ENCODE measurements around the gene DALRD3. TPM values are rescaled to one million over a fixed set of nuclear protein-coding genes. Genes with fewer than 3 reads are reported as not detected.

Gene DALRD3
- total and polyA plus RNA-seq, 2 experiments from 2014 or later: 40.2 to 65.3 TPM

GRCh38 chr3:49027634-49028033, 9.3 kb upstream of the DALRD3 start:
- Histone ChIP-seq H3K79me2 (ENCODE audit: insufficient read depth) (peaks cover 66% of the 10 kb centered on the region), H3K4me1 (ENCODE audit: insufficient read depth) (peaks cover 24% of the 10 kb centered on the region), H4K20me1 (ENCODE audit: insufficient read depth) (no peaks in the 10 kb centered on the region), H3K9me2 (ENCODE audit: insufficient read depth) (no peaks in the 10 kb centered on the region), H3K4me2 (ENCODE audit: unreplicated experiment) (peak overlapping the region; percentile 98), H3K9me3 (ENCODE audit: low read depth) (no peaks in the 10 kb centered on the region), H2AFZ (no peak overlapping the region), H3K9ac (0 out of 2 replicates have a peak overlapping the region, but pooled peaks have one; percentile 95), H3K36me3 (ENCODE audit: low read depth) (peaks cover 33% of the 10 kb centered on the region), H3K27ac (peak overlapping the region; percentile 73; the same call in 1 of the 2 replicates), H3K4me3 (0 out of 2 replicates have a peak overlapping the region, but pooled peaks have one; percentile 95), H3F3A (ENCODE audit: insufficient read depth) (peaks cover 78% of the 10 kb centered on the region), H3K27me3 (replicated peaks; ENCODE audit: insufficient read depth) (no peaks in the 10 kb centered on the region)
- TF ChIP-seq EZH2 (IDR thresholded peaks at IDR 0.05; ENCODE audit: insufficient read depth, poor library complexity, severe bottlenecking) (no peak), EZH2phosphoT487 (IDR thresholded peaks at IDR 0.05; ENCODE audit: insufficient read depth, low read depth) (no peak)
- WGBS, 2 experiments (ENCODE audit: low coverage in 1 of 2, low lambda C conversion rate in 2 of 2, missing lambda C conversion rate in 2 of 2): 96 to 97% methylated on average over 9 of the region's 9 CpGs
- in situ Hi-C loops (cut with MboI): no loop called here
- DNase-seq: no peak

DNA sequence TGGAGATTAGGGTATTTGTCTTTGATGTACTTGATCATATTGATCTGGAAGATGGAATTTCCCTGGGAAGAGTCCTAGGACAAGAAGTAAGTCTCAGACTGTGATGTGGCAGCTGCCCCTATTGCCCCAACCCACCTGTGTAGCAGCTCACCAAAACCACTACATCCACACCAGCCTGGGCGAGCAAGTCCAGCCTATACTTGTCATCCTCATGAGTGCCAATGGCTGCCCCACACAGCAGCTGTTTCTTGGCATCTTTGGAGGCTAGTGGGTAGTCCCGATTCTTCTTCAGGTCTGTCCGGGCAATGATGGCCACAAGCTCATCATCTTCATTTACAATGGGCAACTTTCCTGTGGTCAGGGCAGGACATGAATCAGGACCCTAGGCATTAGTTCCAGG, 8.2 kb upstream of the DALRD3 start:
- Histone ChIP-seq H3K9ac (no peak overlapping the region), H3K36me3 (ENCODE audit: low read depth) (peaks cover 24% of the 10 kb centered on the region), H3K9me3 (ENCODE audit: low read depth) (no peaks in the 10 kb centered on the region), H3F3A (ENCODE audit: insufficient read depth) (peaks cover 67% of the 10 kb centered on the region), H3K4me3 (no peak overlapping the region), H3K9me2 (ENCODE audit: insufficient read depth) (no peaks in the 10 kb centered on the region), H3K4me2 (ENCODE audit: unreplicated experiment) (no peak overlapping the region), H3K27ac (no peak overlapping the region), H3K27me3 (replicated peaks; ENCODE audit: insufficient read depth) (no peaks in the 10 kb centered on the region), H2AFZ (no peak overlapping the region), H4K20me1 (ENCODE audit: insufficient read depth) (no peaks in the 10 kb centered on the region), H3K79me2 (ENCODE audit: insufficient read depth) (peaks cover 71% of the 10 kb centered on the region), H3K4me1 (ENCODE audit: insufficient read depth) (peaks cover 22% of the 10 kb centered on the region)
- DNase-seq: no peak
- in situ Hi-C loops (cut with MboI): no loop called here
- no peak for TF ChIP-seq EZH2 (IDR thresholded peaks at IDR 0.05; ENCODE audit: insufficient read depth, poor library complexity, severe bottlenecking)
- no peak for TF ChIP-seq EZH2phosphoT487 (IDR thresholded peaks at IDR 0.05; ENCODE audit: insufficient read depth, low read depth)
- WGBS, 2 experiments (ENCODE audit: low coverage in 1 of 2, low lambda C conversion rate in 2 of 2, missing lambda C conversion rate in 2 of 2): 83 to 88% methylated on average over 3 of the region's 3 CpGs

GRCh38 chr3:49025793-49026520, 7.6 kb upstream of the DALRD3 start:
- Histone ChIP-seq H3K79me2 (ENCODE audit: insufficient read depth) (peaks cover 71% of the 10 kb centered on the region), H3F3A (ENCODE audit: insufficient read depth) (peaks cover 64% of the 10 kb centered on the region), H3K27ac (no peak overlapping the region; the same call in 1 of the 2 replicates), H3K36me3 (ENCODE audit: low read depth) (peaks cover 23% of the 10 kb centered on the region), H2AFZ (no peak overlapping the region), H3K9me2 (ENCODE audit: insufficient read depth) (no peaks in the 10 kb centered on the region), H3K4me1 (ENCODE audit: insufficient read depth) (peaks cover 22% of the 10 kb centered on the region), H3K9ac (no peak overlapping the region), H3K4me3 (no peak overlapping the region), H3K9me3 (ENCODE audit: low read depth) (no peaks in the 10 kb centered on the region), H4K20me1 (ENCODE audit: insufficient read depth) (no peaks in the 10 kb centered on the region), H3K27me3 (replicated peaks; ENCODE audit: insufficient read depth) (no peaks in the 10 kb centered on the region), H3K4me2 (ENCODE audit: unreplicated experiment) (no peak overlapping the region)
- DNase-seq: no peak
- 83% methylated on average over 8 of the region's 8 CpGs for WGBS, 2 experiments (ENCODE audit: low coverage in 1 of 2, low lambda C conversion rate in 2 of 2, missing lambda C conversion rate in 2 of 2)
- TF ChIP-seq EZH2phosphoT487 (IDR thresholded peaks at IDR 0.05; ENCODE audit: insufficient read depth, low read depth): no peak
- no peak for TF ChIP-seq EZH2 (IDR thresholded peaks at IDR 0.05; ENCODE audit: insufficient read depth, poor library complexity, severe bottlenecking)
- in situ Hi-C loops (cut with MboI): no loop called here

DNA sequence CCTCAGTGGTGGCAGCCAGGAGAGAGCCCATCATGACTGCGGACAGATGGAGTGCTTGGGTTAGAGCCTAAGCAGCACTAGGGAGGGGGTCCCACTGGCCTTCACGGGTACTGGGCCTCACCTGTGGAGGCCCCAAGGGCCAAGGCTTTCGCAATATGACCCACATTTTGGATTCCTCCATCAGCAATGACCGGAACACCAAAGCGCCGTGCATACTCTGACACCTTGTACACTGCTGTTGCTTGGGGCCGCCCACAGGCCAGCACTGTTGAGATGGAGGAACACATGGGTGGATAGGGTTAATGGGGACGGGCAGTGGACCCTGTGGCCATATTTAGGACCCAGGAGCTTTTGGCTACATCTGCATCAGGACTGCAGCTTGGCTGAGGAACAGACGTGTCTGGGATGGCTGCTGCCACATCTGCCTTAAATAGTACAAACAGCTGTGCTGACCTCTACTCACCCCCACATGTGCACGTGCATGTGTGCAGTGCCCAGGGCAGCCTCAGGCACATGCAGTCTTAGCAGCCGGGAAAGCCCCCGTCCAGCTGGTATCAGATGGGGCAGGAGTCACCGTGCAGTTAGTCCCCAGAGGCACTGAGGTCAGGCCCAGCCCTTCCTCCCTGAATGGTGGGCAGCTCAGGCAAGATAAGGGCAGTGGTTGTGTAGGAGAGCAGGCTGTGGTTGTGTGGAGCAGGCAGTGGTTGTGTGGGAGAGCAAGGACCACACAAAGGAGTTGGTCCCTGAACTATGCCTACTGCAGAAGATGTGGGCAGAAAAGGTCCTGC, 6.8 kb upstream of the DALRD3 start:
- Histone ChIP-seq H3K79me2 (ENCODE audit: insufficient read depth) (peaks cover 77% of the 10 kb centered on the region), H3K9me3 (ENCODE audit: low read depth) (no peaks in the 10 kb centered on the region), H3K4me1 (ENCODE audit: insufficient read depth) (peaks cover 22% of the 10 kb centered on the region), H3K9me2 (ENCODE audit: insufficient read depth) (no peaks in the 10 kb centered on the region), H4K20me1 (ENCODE audit: insufficient read depth) (no peaks in the 10 kb centered on the region), H3K4me3 (no peak overlapping the region), H2AFZ (no peak overlapping the region), H3K9ac (no peak overlapping the region), H3K27ac (no peak overlapping the region; the same call in 1 of the 2 replicates), H3F3A (ENCODE audit: insufficient read depth) (peaks cover 57% of the 10 kb centered on the region), H3K4me2 (ENCODE audit: unreplicated experiment) (no peak overlapping the region), H3K27me3 (replicated peaks; ENCODE audit: insufficient read depth) (no peaks in the 10 kb centered on the region), H3K36me3 (ENCODE audit: low read depth) (peaks cover 21% of the 10 kb centered on the region)
- peak; percentile 37 for DNase-seq
- no peak for TF ChIP-seq EZH2phosphoT487 (IDR thresholded peaks at IDR 0.05; ENCODE audit: insufficient read depth, low read depth)
- no peak for TF ChIP-seq EZH2 (IDR thresholded peaks at IDR 0.05; ENCODE audit: insufficient read depth, poor library complexity, severe bottlenecking)
- in situ Hi-C loops (cut with MboI): no loop called here
- 47 to 48% methylated on average over 13 of the region's 13 CpGs for WGBS, 2 experiments (ENCODE audit: low coverage in 1 of 2, low lambda C conversion rate in 2 of 2, missing lambda C conversion rate in 2 of 2)

Measured in GM23248 (cell line).